GM19043 (cell line): ENCODE data around the gene GGACT.

Experiments
- ATAC-seq: cut with Tn5 transposase; IDR thresholded peaks from one replicate; pipeline ENCODE4 v1.9.1; 2021; ENCODE audit warnings: low read depth; ENCODE audit not compliant: unreplicated experiment

Gene GGACT

DNA sequence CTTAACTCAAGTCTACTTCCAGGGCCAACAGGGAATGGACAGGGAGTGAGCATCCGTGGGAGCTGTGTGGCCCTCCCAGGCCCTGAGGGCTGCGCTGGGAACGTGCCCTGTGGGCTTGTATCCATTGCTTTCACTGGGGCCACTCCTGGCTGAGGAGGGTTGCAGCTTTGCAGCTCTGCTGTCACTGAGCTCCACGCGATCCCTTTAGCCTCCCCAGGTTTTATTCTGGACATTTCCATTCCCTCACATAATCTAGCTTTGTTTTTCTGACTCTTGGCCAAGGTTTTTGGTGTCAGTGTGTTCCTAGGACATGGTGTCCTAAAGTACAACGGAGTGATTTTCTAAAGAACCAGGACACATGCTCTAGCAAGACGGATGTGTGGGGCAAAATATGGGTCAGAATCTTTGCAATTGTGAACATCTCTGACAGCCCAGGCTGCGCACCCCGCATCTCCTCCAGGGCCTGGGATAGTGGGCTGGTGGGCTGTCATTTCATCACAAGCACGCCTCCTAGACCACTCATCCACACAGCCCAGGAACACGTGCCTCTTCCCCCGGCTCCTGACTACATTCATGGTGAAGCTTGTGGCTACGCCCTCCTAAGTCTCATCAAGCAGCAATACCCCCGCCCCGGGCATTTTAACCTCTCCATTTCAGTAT lies 28.0 kb downstream of the GGACT start:
- no peak for ATAC-seq

DNA sequence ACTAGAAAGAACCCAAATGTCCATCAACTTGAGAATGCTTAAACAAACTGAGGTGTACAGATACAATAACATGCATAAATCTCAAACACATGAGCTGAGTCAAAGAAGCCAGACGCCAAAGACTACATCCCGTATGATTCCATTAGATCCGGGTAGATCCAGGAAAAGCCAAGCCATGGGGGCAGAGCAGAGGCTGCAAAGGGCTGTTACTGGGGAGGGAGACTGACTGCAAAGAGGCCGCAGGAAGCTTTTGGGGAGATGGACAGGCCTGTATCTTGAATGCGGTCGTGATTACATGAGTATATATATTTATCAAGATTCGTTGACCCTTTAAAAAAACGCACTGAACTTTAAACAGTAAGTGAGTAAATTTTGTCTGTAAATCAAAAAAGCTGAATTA lies 28.7 kb downstream of the GGACT start:
- no peak for ATAC-seq

DNA sequence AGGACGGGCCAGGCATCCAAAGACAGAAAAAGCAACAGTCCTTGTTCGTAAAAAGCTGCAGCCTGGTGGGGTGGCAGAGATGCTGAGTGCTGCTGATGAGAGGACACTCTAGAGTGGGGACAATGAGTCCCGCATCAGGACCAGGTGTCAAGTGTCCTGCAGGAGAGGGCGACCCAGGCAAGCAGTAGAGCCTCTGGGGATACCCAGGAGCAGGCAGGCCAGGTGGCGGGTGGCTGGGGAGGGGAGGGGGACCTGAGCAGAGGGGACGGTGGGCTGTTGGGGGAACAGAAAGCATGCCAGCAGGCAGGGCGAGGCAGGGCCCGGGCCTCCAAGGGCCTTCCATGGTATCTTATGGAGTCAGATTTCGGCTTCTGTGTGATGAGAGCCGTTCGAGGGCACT lies 35.8 kb downstream of the GGACT start:
- ATAC-seq: no peak

DNA sequence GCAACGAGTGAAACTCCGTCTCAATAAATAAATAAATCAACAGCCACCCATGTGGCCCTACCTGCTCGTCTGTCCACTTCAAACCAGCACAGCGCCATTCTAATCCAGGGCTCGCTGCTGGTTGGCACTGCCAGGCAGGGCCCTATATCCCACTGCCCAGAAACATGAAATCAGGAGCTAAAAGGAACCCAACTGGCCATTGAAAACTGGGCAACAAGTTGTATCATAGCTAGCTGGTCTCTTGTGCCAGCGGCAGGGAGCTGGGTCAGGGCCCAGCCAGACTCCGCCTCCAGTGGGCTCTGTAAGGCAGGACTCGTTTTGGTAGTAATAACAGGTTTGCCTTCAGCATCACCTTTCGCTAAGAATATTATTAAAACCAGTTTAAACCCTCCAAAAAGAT lies 39.3 kb downstream of the GGACT start:
- ATAC-seq: no peak

DNA sequence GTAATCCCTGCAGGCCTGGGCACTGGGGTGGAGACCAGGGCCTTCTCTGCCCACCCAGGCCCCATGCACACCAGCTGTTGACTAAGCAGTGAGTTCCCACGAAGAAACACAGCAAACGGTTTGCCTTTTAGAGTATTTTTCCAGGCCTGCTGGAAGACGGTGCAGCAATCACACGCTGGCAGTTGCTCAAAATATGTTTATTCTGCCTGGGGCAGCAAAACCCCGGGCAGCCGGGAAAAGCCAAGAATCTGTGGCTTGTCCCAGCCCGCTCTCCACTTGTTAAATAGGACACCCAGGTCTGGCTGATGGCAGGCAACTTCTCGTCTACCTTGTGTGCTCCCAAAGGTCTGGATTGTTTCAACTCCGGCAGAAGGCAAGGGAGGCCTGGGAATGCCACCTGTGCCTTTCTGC lies 40.8 kb downstream of the GGACT start:
- no peak for ATAC-seq

DNA sequence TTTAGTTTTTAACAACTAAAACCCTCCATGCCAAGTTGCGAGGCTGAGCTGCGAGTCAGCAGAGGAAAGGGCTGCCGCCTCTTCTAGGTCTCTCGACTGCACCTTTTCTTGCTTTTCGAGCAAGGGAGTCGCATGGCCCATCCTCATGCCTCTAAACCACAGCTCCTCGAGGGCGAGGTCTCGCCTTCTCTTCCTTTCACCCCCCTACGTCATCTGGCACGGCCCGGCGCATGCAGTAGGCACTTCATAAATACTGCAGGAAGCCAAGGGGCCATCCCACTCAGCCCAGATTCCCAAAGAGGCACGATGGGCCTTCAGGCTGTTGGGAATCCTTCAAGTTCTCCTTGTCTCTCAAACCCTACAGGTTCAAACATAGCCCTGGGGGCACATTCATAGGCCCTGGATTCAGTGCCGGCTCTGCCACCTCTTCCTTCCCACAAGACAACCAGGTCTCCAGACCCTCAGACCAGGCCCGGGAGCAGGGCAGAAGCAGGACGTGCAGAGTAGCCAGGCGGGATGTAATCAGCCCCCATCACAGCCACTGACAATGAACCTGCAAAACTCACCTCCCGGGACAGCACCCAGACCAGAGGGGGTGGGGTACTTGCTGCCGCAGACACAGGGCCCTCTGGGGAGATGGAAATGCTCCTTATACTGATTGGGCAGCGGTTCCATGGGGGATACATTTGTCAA lies 41.7 kb downstream of the GGACT start:
- no peak for ATAC-seq

DNA sequence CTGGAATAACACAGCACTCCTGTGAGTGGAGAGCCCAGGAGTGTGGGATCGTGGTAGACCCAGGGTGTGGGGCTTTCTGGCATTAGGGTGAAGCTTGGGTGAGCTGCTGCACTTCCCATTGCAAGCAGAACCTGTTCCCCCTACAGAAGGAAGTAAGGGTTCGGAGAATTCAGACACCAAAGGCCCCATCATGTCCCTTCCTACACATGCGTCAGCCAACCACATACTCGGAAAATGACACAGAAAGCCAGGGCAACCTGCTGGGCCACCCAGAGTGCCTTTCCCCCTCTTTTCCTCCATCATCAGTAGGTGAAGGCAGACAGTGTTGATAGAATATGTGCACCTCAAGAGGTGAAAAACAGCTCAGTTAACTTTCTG lies 42.9 kb downstream of the GGACT start:
- ATAC-seq: no peak

DNA sequence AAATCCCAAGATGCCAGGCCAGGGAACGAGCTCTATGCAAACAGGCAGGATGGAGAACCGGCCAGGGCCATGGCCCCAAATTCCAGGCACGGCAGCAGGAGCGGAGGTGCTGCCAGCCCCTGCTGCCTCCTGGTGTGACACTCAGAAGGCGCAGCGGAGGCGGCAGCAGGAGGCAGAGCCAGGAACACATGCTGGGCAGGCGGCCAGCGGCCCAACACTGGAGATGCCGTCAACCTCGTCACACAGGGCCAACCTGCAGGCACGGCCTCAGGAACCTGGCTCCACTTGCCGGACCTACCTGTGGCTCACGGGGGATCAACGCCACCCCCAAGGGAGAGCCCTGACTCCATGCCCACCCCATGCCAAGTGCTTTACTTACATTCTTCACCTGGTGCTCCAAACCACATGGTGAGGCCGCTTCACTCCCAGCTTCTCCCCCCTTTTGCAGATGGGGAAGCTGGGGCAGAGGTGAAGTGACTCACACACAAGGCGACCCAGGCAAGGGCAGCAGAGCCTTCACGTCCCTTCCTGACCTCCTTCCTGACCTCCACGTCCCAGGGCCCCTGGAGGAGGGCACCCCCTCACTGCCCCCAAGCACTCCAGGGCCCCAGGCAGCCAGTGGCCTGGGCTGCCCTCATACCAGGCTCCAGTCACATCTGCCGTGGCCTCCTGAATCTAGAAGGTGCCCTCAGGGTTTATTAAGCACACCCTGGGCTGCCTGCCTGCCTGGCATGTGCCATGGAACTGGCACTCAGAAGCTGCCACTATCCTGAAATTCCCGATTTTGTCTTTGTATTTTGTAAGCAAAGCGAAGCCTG lies 43.5 kb downstream of the GGACT start:
- ATAC-seq: no peak

DNA sequence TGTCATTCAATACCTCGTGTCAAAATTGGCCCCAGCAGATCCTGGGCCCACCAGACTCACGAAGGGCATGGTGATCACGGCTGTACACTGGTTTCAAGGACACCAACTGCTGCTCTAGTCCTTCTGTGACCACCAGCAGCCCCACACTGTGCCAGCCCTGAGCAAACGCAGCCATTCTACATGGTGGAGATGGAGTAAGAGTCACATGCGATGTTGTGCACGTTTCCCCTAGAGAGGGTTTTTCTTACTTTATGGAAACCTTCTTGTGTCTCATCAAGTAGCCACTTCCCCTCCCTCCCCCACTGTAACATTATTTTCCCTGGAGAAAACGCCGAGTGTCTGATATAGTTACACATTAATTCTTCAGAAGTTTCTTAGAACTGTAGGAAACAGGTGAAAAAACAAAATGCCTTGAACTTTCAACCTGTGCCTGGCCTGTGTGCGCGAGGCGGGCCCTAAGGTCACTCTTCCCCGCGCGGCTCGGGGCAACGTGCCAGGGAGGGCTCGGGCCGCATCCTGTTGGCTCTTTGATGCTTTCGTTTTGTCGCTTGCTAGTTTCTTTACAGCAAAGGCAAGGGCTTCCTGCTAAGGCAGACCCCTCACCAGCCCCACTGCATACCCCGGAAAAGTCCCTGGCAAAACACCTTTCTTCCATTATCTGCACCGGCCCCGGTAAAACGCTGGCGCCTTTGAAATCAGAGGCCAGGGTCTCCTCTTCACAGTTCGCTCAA lies 44.6 kb downstream of the GGACT start:
- no peak for ATAC-seq

DNA sequence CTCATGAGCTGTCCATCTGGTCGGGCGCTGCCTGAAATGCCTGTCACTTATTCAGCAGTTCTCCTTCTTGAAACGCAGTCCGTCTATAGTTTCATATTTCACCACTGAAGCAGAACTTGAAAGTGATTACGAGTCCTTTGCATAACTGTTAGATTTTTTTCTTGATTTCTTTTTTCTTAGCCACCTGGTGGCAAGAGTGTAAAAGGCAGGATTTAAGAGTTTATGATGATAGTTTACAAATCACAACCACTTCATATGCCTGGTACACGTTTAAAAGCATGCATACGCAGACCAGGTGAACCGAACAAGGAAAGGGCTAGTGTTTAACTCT lies 45.8 kb downstream of the GGACT start:
- ATAC-seq: peak; percentile 90

DNA sequence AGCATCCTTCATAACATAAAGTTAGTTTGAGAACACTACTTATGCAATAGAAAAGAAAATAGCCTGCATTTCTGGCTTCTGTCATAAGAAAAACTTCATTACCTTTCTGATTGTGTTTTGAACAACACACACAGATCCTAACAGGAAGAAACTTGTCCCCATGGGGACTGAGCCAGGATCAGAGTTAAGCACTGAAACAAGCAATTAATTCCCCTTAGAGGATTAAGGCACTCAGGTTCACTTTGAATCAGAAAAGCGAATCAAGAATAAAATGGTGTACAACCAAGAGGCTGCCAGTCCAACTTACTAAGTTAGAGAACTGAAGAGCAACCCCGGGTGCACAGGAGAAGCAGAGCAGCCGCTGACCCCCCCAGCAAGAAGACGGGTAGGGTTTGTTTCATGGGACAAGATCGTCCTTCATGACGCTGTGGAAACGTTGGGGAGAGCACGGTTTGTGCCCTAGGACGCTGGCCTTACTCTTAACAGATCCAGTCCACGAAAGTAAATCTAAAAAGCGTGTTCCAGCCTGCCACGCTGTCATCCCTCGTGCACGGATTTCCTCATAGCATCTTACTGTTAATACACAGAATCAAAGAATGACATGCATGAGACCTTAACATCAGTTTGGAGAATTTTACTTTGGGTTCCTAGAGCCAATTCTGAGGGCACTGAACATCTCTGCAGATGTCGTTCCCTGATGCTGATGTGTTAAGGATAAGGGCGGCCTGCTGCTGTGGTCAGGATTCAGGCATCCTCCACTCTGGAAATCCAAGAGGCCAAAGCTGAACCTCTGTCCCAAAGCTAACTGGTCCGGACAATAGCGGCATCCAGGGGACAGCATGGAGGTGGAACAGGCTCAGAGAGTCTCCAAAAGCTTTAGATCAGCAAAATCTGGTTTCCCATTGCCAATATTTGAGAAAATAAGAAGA lies 46.4 kb downstream of the GGACT start:
- no peak for ATAC-seq

DNA sequence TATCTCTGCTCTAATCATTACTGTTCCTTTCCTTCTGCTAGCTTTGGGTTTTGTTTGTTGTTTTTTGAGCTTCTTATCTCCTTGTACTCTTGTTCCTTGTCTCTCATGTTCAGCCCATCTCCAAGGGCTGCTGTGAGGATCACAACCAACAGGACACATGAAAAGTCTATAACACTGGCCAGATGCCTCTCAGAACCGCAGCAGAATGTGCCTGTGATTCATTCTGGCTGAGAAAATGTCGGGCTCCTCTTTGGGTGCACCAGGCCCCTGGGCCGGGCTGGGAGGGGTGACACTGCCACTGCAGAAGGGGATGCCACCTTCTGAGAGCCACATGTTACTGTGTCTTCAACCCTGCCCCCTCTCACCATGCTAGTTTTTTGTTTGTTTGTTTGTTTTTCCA lies 48.0 kb downstream of the GGACT start:
- ATAC-seq: no peak

DNA sequence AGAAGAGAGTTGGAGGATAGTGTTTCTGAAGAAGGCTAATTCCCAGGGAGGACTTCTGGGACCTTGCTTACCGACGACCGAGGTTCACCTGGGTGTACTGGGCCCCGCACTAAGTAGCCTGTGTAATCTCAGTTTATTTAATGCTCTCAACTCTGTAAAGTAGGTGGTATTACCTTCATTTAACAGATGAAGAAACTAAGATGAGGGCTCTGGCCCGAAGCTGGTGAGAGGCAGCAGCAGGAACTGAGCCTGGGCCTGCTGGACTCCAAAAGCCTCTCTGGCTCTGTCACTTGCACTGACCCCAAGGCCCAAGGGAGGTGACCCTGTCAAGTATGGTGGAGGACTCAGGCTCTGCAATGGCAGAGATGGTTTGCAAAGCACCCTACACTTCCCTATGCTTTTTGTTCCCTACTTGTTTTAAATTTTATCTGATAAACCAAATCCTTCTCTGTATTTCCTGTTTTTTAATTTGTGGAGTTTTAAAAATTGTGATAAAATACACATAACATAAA lies 50.6 kb downstream of the GGACT start:
- ATAC-seq: no peak

DNA sequence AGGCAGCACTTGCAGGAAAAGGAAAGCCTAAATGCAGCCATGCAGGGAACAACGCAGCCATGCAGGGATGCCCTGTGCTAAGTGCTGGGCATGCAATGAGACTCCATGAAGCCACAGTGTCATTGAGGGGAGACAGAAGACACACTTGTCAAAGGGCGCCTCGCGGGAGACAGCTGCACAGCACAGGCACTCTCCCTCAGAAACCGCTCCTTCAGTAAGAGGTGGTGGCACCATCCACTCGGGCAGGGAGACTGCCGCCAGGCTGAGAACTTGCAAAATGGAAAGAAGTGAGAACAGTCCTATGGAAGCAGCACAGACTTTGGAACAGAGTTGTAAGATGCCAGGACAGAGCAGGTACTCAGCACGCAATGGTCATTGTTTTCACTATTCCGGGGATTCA lies 51.1 kb downstream of the GGACT start:
- ATAC-seq: no peak

DNA sequence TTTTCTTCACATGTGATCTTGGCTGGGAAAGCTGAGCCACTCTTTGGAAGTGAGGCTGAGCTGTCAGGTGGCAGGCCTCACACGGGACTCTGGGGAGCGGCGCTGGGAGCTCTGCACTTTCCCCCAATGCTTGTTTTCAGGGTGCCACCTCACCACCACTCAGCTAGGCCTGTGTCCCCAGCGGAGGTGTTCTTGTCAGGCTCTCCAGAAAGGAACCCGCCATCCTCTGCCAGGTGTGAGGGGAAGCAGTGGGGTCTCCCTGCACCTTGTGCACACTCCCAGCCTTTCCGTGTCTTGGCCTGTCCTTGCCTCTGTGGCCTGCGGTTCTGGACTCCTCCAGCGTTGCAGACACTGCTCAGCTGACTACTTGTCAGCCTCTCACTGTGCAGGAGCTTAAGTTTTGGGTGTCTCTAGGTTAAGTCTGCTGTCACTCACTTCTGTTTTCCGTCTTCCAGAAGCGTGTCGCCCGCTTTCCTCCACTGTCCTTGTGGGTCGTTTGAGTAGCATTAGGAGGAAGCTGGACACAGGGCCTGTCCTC lies 51.9 kb downstream of the GGACT start:
- no peak for ATAC-seq

DNA sequence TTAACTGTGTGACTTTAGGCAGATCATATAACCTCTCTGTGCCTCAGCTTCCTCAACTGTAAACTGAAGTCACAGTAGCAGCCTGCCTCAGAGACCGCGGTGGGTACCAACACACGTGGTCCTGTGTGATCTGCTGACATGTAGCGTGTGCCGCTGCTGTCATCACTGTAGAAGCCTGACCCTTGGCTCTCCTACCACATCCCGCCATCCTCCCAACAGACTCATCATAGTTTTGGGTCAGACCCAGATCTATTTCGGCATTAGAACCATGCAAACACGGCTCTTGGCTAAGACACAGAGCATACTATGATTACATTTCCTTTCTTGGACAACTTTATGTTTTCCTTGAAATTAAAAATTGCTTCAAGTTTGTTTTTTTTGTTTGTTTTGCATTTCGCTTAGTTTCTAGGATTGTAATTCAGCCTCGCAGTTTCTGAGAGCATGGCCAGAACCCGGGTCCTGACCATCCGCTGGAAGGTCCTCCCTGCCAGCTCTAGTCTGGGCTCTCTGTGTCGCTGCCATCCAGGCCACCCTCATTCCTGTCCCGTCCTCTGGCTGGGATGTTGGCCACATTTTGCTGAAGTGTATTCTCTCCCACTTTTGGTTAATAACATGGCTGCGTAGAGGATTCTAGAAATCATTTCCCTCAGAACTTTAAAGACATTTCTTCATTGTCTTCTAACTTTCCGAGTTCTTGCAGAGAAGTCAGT lies 53.0 kb downstream of the GGACT start:
- no peak for ATAC-seq

DNA sequence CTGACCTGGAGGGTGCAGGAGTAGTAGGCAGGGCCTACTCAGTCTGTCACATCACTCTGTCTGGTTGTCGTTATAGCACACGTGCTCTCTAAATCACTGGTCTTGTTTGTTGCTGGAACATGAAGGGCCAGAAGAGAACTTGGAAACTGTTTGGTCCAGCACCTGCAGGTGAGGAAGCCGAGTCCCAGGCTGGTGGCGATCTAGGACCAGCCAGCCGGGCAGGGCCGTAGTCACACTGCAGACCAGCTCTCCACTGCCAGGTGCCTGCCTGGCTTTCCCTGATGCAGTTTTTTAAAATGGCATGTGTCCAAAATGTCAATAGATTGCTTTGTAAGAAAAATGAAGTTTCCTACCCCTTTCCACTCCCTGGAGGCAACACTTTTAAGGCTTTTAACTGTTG lies 53.7 kb downstream of the GGACT start:
- no peak for ATAC-seq

DNA sequence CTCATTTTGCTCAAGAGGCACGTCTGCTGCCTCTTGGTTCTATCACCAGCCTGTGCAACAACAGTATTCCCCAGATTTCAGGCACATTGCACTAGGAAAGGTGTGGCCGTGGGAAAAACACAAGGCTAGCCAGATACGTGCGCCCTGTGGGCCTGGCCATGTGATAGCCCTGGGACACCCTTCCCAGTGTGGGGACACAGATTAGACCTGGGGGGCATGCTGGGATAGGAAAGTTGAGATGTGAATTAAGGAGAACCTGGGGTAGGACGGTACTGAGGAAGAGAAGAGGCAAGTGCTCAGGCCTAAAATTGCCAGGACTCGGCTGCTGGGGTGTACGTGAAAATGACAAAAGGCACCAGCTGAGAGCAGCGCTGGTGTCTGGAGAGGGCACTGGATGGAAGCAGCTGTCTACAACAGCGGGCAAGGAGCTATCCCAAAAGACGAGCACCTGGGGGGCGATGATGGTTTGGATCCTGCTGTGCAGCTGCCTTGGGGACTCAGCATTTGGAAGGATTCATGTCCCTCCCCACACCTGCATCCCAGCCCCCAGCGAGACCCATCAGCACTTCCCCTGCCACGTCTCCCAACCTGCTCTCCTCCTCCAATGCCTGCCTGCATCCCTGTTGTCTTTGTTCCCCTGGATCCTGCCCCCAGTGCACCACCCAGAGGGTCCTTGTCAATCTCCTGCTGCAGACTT lies 54.3 kb downstream of the GGACT start:
- no peak for ATAC-seq
